Activated T-helper 2 cell treated with anti-CD3 and anti-CD28 coated beads, Interferon-gamma antibody, Interleukin-2, Interleukin-4, amounts not matched to agents 10 μg/mL and 5 μg/mL and 100 μg/mL, durations not matched to agents 14 hours and 24 hours and 36 hours (primary cell): ENCODE data around the gene ARHGEF4. TPM values are rescaled to one million over a fixed set of nuclear protein-coding genes. Genes with fewer than 3 reads are reported as not detected.

Experiments used
- DNase-seq: peaks from one replicate; pipeline ENCODE4 v3.0.0; 2021; ENCODE audit warnings: low spot score
- H3K27ac Mint-ChIP-seq: one replicate; pipeline ENCODE4 v1.8.0; 2021; ENCODE audit warnings: mixed read lengths
- H3K27me3 Mint-ChIP-seq: one replicate; pipeline ENCODE4 v1.8.0; 2021; ENCODE audit warnings: low read depth, mixed read lengths
- H3K36me3 Mint-ChIP-seq: one replicate; pipeline ENCODE4 v1.8.0; 2021; ENCODE audit warnings: low read depth, mixed read lengths
- H3K4me1 Mint-ChIP-seq: one replicate; pipeline ENCODE4 v1.8.0; 2021; ENCODE audit warnings: low read depth, mixed read lengths
- H3K4me3 Mint-ChIP-seq: one replicate; pipeline ENCODE4 v1.8.0; 2021; ENCODE audit warnings: low read depth, mild to moderate bottlenecking, moderate library complexity, mixed read lengths
- H3K9me3 Mint-ChIP-seq: one replicate; pipeline ENCODE4 v1.8.0; 2021; ENCODE audit warnings: mixed read lengths
- intact Hi-C: fragments of 100-400 bp; cut with micrococcal nuclease; formaldehyde crosslinking; loops from one replicate; pipeline ENCODE4 v1.15.1; 2023
- total RNA-seq: library from RNA; stranded (reverse); gene quantifications from 2 replicates; pipeline ENCODE4 v1.2.3, GENCODE V29; 2022

The ARHGEF4 gene
- total RNA-seq, 1 donor from 2014 or later: 0.11 TPM

DNA sequence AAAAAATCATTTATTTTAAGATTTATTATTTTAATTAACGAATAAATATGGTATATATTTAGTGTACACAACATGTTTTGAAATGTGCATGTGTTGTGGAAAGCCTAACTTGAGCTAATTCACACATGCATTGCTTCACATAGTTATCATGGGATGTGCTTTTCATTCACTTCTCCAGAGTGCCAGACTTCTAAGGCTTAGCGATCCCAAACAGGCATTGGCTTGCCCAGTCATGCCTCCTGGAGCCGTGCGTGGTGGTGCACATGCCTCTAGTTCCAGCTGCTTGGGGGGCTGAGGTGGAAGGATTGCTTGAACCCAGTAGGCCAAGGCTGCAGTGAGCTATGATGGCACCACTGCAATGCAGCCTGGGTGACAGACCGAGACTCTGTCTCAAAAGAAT, 40.5 kb downstream of the ARHGEF4 start:
- H3K36me3 Mint-ChIP-seq: no peaks in the 10 kb centered on the region
- no peaks in the 10 kb centered on the region for H3K9me3 Mint-ChIP-seq
- intact Hi-C loops: no loop called here
- H3K4me1 Mint-ChIP-seq: no peaks in the 10 kb centered on the region
- no peak overlapping the region for H3K27ac Mint-ChIP-seq
- peaks cover 6% of the 10 kb centered on the region for H3K27me3 Mint-ChIP-seq
- no peak overlapping the region for H3K4me3 Mint-ChIP-seq
- DNase-seq: no peak

DNA sequence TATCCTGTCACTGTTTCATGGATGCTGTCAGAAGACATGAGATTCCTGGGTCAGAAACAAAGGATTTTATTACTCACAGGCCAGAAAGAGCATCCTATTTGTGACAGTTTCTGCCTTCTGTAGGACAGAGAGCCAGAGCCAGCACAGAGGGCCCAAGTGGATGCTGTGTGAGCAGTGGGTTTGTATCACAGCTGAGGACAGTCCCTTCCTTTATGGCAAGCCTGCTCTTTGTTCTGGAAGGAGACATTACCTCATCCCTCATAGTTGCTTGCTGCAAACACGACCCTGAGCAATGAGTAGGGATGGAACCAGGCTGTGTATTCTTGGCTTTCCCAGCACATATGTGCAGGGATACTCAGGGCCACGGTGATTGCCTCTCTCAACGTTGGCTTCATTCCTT, 41.6 kb downstream of the ARHGEF4 start:
- Mint-ChIP-seq H3K27me3 (peaks cover 6% of the 10 kb centered on the region), H3K4me1 (no peaks in the 10 kb centered on the region), H3K4me3 (no peak overlapping the region), H3K27ac (no peak overlapping the region), H3K36me3 (no peaks in the 10 kb centered on the region), H3K9me3 (no peaks in the 10 kb centered on the region)
- no peak for DNase-seq
- intact Hi-C loops: no loop called here

DNA sequence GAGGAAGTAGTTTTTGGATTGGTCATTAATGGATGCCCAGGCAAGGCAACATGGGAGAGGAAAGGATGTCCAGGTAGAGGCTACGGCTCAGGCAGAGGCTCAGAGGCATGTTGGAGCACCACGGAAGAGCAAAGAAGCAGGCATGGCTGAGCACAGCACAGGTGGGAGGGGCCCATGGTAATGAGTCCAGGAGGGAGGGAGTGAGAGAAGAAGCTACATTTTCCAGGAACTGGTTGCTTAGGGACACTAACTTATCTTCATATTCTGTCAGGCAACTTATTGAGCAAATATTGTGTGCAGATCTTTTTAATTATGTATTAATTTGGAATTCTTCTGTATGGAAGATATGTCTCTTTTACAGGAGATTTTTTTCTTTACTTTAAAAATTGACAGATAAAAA, 42.2 kb downstream of the ARHGEF4 start:
- H3K9me3 Mint-ChIP-seq: no peaks in the 10 kb centered on the region
- H3K4me3 Mint-ChIP-seq: no peak overlapping the region
- intact Hi-C loops: no loop called here
- DNase-seq: no peak
- no peak overlapping the region for H3K27ac Mint-ChIP-seq
- no peaks in the 10 kb centered on the region for H3K4me1 Mint-ChIP-seq
- peaks cover 6% of the 10 kb centered on the region for H3K27me3 Mint-ChIP-seq
- no peaks in the 10 kb centered on the region for H3K36me3 Mint-ChIP-seq

DNA sequence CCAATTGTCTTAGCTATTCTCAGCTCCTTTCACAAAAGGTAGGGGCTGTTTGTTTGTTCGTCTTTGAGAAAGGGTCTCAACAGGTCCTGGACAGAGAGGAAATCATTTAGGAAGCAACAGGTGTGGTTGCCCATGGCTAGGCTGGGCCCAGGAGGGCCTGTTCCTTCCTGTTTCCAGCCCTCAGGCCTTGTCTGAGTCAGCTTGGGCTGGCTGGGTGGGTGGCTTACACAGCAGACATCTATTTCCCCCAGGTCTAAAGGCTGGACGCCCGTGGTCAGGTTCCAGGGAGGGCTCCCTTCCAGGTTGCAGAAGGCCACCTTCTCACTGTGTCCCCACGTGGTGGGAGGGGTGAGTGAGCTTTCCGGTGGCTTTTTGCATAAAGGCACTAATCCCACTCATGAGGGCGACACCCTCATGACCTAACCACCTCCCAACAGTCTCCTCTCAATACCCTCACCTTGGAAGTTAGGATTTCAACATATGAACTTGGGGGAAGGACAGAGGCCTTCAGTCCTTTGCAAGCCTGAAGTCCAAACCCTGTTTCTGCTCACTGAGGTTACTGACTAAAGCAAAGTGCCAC, 45.5 kb downstream of the ARHGEF4 start:
- intact Hi-C loops: no loop called here
- no peak overlapping the region for H3K4me3 Mint-ChIP-seq
- H3K27me3 Mint-ChIP-seq: peaks cover 4% of the 10 kb centered on the region
- H3K9me3 Mint-ChIP-seq: no peaks in the 10 kb centered on the region
- H3K4me1 Mint-ChIP-seq: no peaks in the 10 kb centered on the region
- no peak for DNase-seq
- no peaks in the 10 kb centered on the region for H3K36me3 Mint-ChIP-seq
- H3K27ac Mint-ChIP-seq: no peak overlapping the region

DNA sequence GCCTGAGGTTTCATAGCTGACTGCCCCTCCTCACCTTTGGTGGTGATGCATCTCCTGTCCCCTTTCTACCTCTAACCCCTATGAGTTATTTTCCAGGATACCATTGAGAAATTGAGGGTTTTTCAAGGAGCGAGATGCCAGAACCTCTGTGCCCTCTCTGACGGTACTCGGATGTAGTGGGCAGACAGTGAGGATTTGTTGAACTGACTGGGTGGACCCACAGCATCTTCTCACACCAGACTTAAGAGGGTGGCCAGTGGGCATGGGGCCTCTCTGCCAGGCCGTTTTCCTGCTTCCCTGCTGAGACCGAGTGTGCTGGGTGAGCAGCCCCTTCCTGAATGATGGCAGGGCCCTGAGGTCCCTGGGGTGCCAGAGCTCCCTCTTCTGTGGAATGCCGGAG, 46.3 kb downstream of the ARHGEF4 start:
- H3K9me3 Mint-ChIP-seq: no peaks in the 10 kb centered on the region
- intact Hi-C loops: no loop called here

DNA sequence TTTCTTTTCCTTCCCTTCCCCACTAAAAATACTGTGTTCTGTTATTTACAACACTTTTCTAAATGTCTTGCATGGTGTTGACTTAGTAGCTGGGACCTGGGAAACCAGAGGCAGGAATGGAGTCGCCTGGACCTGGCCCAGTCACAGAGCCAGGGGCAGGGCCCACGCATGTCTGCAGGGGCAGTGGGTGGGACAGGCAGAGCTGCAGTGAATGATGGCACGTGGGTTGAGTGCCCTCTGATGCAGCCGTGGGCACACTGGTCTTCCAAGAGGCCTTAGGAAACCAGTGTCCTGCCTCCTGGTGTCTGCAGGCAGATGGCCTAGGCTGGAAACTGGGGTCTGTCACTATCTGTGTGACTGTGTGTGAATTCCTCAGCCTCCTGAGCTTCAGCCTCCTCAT, 46.8 kb downstream of the ARHGEF4 start:
- no peaks in the 10 kb centered on the region for H3K9me3 Mint-ChIP-seq
- H3K4me1 Mint-ChIP-seq: no peaks in the 10 kb centered on the region

More for the DNA sequence above, 46.3 kb downstream of the ARHGEF4 start:
- Mint-ChIP-seq H3K4me1 (no peaks in the 10 kb centered on the region), H3K36me3 (no peaks in the 10 kb centered on the region), H3K4me3 (no peak overlapping the region), H3K27me3 (peaks cover 6% of the 10 kb centered on the region), H3K27ac (no peak overlapping the region)
- DNase-seq: no peak

DNA sequence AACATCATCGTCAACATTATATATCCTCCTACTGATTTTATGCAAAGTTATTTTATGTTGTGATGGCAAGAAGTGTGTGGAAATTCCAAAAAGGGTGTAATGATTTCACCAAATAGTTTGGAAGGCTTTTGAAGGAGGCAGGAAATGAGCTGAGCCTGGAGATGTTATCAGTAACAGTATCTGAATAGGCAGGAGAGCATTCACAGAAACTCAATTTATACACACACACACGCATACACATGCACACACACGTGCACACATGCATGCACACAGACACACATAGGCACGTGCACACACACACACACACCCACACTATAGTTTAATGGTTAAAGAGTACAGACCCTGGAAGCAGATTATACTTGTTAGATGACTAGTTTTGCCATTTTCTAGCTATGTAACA, 47.3 kb downstream of the ARHGEF4 start:
- Mint-ChIP-seq H3K27ac (no peak overlapping the region), H3K4me3 (no peak overlapping the region), H3K4me1 (no peaks in the 10 kb centered on the region), H3K9me3 (no peaks in the 10 kb centered on the region), H3K36me3 (no peaks in the 10 kb centered on the region), H3K27me3 (peaks cover 2% of the 10 kb centered on the region)
- DNase-seq: no peak
- intact Hi-C loops: no loop called here

More for the DNA sequence above, 46.8 kb downstream of the ARHGEF4 start:
- intact Hi-C loops: no loop called here
- DNase-seq: no peak
- H3K27ac Mint-ChIP-seq: no peak overlapping the region
- no peak overlapping the region for H3K4me3 Mint-ChIP-seq
- H3K27me3 Mint-ChIP-seq: peaks cover 5% of the 10 kb centered on the region
- no peaks in the 10 kb centered on the region for H3K36me3 Mint-ChIP-seq

DNA sequence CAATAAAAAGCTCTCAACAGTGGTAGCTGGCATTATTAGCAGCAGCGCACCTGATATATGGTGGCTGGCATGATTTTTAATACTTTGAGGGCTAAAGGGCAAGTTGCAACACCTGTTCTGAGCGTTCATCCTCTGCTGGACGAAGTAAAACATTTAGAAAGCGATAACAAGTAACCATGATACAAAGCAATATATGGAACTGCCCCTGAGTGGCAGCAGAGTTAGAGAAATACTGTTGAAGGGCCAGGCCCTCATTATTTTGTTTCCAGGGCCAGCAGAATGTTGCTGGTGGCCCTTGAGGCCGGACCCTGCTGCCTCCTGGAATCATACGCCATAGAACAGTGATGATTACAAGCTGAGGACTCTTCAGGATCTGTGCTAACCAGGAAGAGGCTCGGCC, 47.8 kb downstream of the ARHGEF4 start:
- Mint-ChIP-seq H3K27me3 (peaks cover 2% of the 10 kb centered on the region), H3K36me3 (no peaks in the 10 kb centered on the region), H3K4me3 (no peak overlapping the region), H3K4me1 (no peaks in the 10 kb centered on the region), H3K9me3 (no peaks in the 10 kb centered on the region), H3K27ac (no peak overlapping the region)
- intact Hi-C loops: no loop called here
- no peak for DNase-seq

DNA sequence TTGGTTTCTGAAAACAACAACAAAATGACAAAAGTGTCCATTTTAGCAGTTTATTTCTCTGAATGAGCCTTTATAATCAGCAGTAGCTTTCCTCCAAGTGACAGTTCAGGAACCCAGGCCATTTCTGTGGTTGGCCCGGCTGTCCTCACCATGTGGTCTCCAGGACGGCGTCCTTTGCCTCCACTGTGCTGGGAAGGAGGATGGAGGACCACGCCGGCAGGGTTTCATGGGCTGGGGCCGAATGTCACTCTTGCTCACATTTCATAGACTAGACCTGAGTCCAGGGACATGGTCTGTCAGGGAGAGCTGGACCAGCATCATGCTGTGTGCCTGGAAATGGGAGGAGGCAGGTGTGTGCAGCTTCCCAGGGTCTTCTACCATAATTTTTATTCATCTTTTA, 50.9 kb downstream of the ARHGEF4 start:
- H3K4me3 Mint-ChIP-seq: no peak overlapping the region
- H3K27ac Mint-ChIP-seq: no peak overlapping the region
- H3K36me3 Mint-ChIP-seq: no peaks in the 10 kb centered on the region
- intact Hi-C loops: no loop called here
- DNase-seq: no peak
- H3K9me3 Mint-ChIP-seq: no peaks in the 10 kb centered on the region
- H3K4me1 Mint-ChIP-seq: no peaks in the 10 kb centered on the region
- peaks cover 2% of the 10 kb centered on the region for H3K27me3 Mint-ChIP-seq

DNA sequence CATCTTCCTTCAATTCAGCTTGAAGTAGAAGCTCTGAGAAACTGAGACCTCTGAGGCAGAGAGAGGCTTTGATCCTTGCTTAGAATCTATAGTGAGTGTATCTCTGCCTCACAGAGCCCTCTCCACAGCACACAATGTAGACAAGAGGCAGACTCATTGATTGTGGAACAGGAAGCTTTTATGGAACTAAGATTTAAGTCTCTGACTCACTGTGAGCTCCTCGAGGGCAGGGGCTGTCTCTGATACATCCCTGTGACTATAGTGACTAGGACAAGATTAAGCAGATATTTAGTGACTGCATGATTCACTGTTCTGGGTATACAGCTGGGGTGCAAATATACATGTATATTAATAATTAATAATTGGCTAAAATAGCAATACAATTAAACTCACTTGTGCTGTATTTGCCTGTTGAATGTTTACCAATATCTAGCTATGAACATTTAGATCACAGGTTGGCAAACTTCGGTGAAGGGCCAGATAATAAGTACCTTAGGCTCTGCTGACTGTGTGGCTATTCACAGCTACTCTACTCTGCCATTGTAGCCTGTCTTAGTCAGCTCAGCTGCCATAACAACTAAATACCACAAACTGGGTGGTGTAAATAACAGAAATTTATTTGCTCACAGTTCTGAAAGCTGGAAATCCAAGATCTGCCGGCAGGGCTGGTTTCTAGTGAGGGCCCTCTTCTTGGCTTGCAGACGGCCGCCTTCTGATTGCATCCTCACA, 54.4 kb downstream of the ARHGEF4 start:
- H3K9me3 Mint-ChIP-seq: no peaks in the 10 kb centered on the region
- intact Hi-C loops: no loop called here

DNA sequence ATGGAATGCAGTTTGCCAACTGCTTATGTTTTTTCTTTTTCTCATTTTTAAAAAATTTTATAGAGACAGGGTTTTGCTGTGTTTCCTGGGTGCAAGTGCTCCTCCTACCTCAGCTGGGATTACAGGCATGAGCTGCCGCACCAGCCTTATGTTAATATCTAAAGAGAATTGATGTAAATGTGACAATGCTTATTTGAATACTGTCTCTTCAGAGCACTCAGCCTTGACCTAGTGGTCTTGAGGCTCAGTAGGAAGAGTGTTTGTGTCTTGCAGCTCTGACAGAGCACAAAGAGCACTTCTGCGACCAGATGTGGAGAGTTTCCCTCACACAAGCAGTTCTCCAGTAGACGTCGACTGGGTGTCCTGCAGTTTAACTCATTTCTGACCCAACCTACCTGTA, 55.3 kb downstream of the ARHGEF4 start:
- intact Hi-C loops: no loop called here
- Mint-ChIP-seq H3K4me1 (no peaks in the 10 kb centered on the region), H3K9me3 (no peaks in the 10 kb centered on the region)

More for the DNA sequence above, 54.4 kb downstream of the ARHGEF4 start:
- Mint-ChIP-seq H3K27me3 (peaks cover 5% of the 10 kb centered on the region), H3K36me3 (no peaks in the 10 kb centered on the region), H3K27ac (no peak overlapping the region), H3K4me3 (no peak overlapping the region), H3K4me1 (no peaks in the 10 kb centered on the region)
- DNase-seq: no peak

DNA sequence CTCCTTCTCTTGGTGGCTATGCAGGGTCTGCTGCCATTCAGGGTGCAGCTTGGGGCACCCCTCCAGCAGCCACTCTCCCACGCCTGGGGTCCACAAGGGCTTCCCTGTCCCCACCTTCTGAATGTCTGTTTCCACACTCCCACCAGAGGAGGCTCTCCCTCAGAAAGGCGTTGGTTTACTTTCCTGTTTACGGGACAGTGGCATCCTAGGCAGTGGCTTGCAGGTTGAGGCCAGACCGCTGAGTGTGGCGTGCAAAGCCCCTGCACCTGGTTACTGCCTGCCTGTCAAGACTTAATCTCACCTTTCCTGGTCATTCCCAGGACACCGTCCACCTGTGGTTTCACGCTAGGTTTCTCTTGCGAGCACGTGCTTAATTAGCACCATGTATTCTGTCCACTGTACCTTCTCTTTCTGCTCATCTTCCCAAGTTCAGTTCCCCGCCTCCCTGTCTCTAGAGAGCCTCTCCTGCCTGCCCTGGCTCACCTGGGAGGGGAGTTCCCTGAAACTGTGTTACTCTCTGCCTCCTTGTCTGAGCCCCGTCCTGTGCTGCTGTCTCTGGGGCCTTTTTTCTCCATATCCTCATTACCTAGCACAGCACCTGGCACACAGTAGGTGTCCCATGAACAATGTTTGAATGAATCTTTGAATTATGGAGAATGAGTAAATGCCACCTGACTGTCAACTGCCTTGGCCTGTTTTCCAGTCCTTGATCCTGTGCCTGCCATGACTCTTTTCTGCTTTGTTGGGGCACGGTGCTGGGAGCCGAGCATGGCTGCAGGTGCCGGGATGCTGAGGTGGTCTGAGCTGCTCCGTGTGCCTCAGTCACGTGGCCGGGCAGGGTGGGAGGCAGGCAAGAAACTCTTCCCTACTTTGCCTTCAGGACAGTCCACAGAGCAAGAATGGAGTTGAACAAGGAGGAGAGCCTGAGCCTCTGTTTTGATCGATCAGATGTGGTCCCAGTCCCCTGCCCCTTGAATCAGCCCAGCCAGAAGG, 56.4 kb downstream of the ARHGEF4 start:
- no peak for DNase-seq
- no peak overlapping the region for H3K27ac Mint-ChIP-seq
- intact Hi-C loops: no loop called here
- H3K27me3 Mint-ChIP-seq: peaks cover 3% of the 10 kb centered on the region
- no peaks in the 10 kb centered on the region for H3K9me3 Mint-ChIP-seq
- no peak overlapping the region for H3K4me3 Mint-ChIP-seq
- no peaks in the 10 kb centered on the region for H3K36me3 Mint-ChIP-seq
- H3K4me1 Mint-ChIP-seq: no peaks in the 10 kb centered on the region

More for the DNA sequence above, 55.3 kb downstream of the ARHGEF4 start:
- Mint-ChIP-seq H3K4me3 (no peak overlapping the region), H3K36me3 (no peaks in the 10 kb centered on the region), H3K27ac (no peak overlapping the region), H3K27me3 (peaks cover 5% of the 10 kb centered on the region)
- DNase-seq: no peak
